Liver (tissue), 9 donors: Measurements from ENCODE around the gene C11orf24. TPM values are rescaled to one million over a fixed set of nuclear protein-coding genes. Genes with fewer than 3 reads are reported as not detected.

Source experiments
- DNase-seq: peaks from one replicate; pipeline ENCODE4 v3.0.0-alpha.2; 2017; ENCODE audit warnings: low spot score
- H3K27ac ChIP-seq, 2 donors: one replicate each; pipeline ENCODE4 v1.7.0; 2013; ENCODE audit warnings: inconsistent platforms in 2 of 2, low read length in 2 of 2, control low read depth in 1 of 2, low read depth in 1 of 2, mild to moderate bottlenecking in 1 of 2
- H3K27me3 ChIP-seq, 4 donors: one replicate each; pipeline versions ENCODE4 v1.6.1 to v1.7.0; 2013; ENCODE audit warnings: low read length in 3 of 4, inconsistent platforms in 1 of 4, mild to moderate bottlenecking in 1 of 4, moderate library complexity in 1 of 4; ENCODE audit not compliant: control insufficient read depth in 4 of 4, insufficient read depth in 4 of 4
- H3K36me3 ChIP-seq, 4 donors: one replicate each; pipeline versions ENCODE4 v1.6.1 to v1.7.0; 2013; ENCODE audit warnings: low read length in 3 of 4, mild to moderate bottlenecking in 3 of 4, low read depth in 1 of 4, moderate library complexity in 1 of 4; ENCODE audit not compliant: control insufficient read depth in 4 of 4, insufficient read depth in 3 of 4
- H3K4me1 ChIP-seq, 4 donors: one replicate each; pipeline versions ENCODE4 v1.6.1 to v1.7.0; 2013; ENCODE audit warnings: low read length in 3 of 4, mild to moderate bottlenecking in 3 of 4, moderate library complexity in 1 of 4; ENCODE audit not compliant: control insufficient read depth in 4 of 4, insufficient read depth in 4 of 4
- H3K4me3 ChIP-seq, 3 donors: one replicate each; pipeline versions ENCODE4 v1.6.1 to v1.7.0; 2013; ENCODE audit warnings: low read length in 3 of 3, control low read depth in 1 of 3, low read depth in 1 of 3, mild to moderate bottlenecking in 1 of 3
- H3K9ac ChIP-seq, 2 donors: one replicate each; pipeline ENCODE4 v1.7.0; 2013; ENCODE audit warnings: low read length in 2 of 2, mild to moderate bottlenecking in 2 of 2, moderate library complexity in 2 of 2, control low read depth in 1 of 2, low read depth in 1 of 2
- H3K9me3 ChIP-seq, 4 donors: one replicate each; pipeline versions ENCODE4 v1.6.1 to v1.7.0; 2013; ENCODE audit warnings: low read length in 3 of 4; ENCODE audit not compliant: control insufficient read depth in 4 of 4
- CTCF ChIP-seq: fragments of 150-350 bp; IDR thresholded peaks from 2 replicates; pipeline ENCODE4 v1.5.1; 2017; ENCODE audit warnings: improper control_type of control experiment, low read depth, low read length; ENCODE audit not compliant: missing input control
- EGR1 ChIP-seq, 2 donors: IDR thresholded peaks; 2 replicates each; pipeline ENCODE4 v1.6.1; 2016 to 2018; ENCODE audit warnings: antibody characterized with exemption in 2 of 2, low read depth in 2 of 2
- FOXA1 ChIP-seq: IDR thresholded peaks from 2 replicates; pipeline ENCODE4 v1.6.1; 2016; ENCODE audit warnings: antibody characterized with exemption
- GABPA ChIP-seq, 2 donors: IDR thresholded peaks in 1 of 2; conservative IDR thresholded peaks in 1 of 2; 2 replicates each; pipeline ENCODE4 v1.6.1; 2016; ENCODE audit warnings: antibody characterized with exemption in 2 of 2, mild to moderate bottlenecking in 1 of 2, moderate library complexity in 1 of 2
- HNF4A ChIP-seq, 2 donors: conservative IDR thresholded peaks; 2 replicates each; pipeline ENCODE4 v1.6.1; 2016; ENCODE audit warnings: antibody characterized with exemption in 2 of 2, mild to moderate bottlenecking in 2 of 2
- HNF4G ChIP-seq: IDR thresholded peaks from 2 replicates; pipeline ENCODE4 v1.6.1; 2016; ENCODE audit warnings: antibody characterized with exemption
- JUND ChIP-seq, 2 donors: IDR thresholded peaks; 2 replicates each; pipeline ENCODE4 v1.6.1; 2016; ENCODE audit warnings: antibody characterized with exemption in 2 of 2
- NR2F2 ChIP-seq: IDR thresholded peaks from 2 replicates; pipeline ENCODE4 v1.6.1; 2016; ENCODE audit warnings: antibody characterized with exemption
- RAD21 ChIP-seq, 2 donors: IDR thresholded peaks; 2 replicates each; pipeline ENCODE4 v1.6.1; 2016; ENCODE audit warnings: antibody characterized with exemption in 2 of 2, mild to moderate bottlenecking in 2 of 2
- RXRA ChIP-seq, 2 donors: IDR thresholded peaks; 2 replicates each; pipeline ENCODE4 v1.6.1; 2017 to 2018; ENCODE audit warnings: antibody characterized with exemption in 2 of 2, mild to moderate bottlenecking in 1 of 2
- SP1 ChIP-seq: IDR thresholded peaks from 2 replicates; pipeline ENCODE4 v1.6.1; 2018; ENCODE audit warnings: antibody characterized with exemption, mild to moderate bottlenecking
- TAF1 ChIP-seq: conservative IDR thresholded peaks from 2 replicates; pipeline ENCODE4 v1.6.1; 2016; ENCODE audit warnings: antibody characterized with exemption, mild to moderate bottlenecking
- YY1 ChIP-seq: IDR thresholded peaks from 2 replicates; pipeline ENCODE4 v1.6.1; 2016; ENCODE audit warnings: antibody characterized with exemption, mild to moderate bottlenecking
- ZBTB33 ChIP-seq: IDR thresholded peaks from 2 replicates; pipeline ENCODE4 v1.6.1; 2016; ENCODE audit warnings: antibody characterized with exemption
- WGBS: extraction: QIAGEN DNeasy Blood & Tissue Kit; methylation state at CpG from one replicate; pipeline ENCODE4 v1.1.7; 2013; 5-methylcytosine and 5-hydroxymethylcytosine counted together
- polyA plus RNA-seq, 2 donors: library from polyadenylated mRNA; stranded (reverse) in 1 of 2; unstranded in 1 of 2; fragments of 200-250 nt in 1 of 2; fragments of >200 nt in 1 of 2; fragmentation: Nextera tagmentation in 1 of 2; extraction: Ambion mirVana in 1 of 2; gene quantifications; one replicate each; pipeline versions ENCODE4 v1.2.1 to v1.2.3, GENCODE V29; 2013 to 2015
- total RNA-seq, 2 donors: library from RNA; depleted of rRNA; stranded (reverse); fragments of >200 nt; gene quantifications; one replicate each; pipeline ENCODE4 v1.2.3, GENCODE V29; 2014
- TF ChIP-seq, protein P1 (sequence below): IDR thresholded peaks from 2 replicates; pipeline ENCODE4 v1.6.1; 2016; ENCODE audit warnings: antibody characterized with exemption, mild to moderate bottlenecking
- TF ChIP-seq, protein P2 (sequence below): IDR thresholded peaks from 2 replicates; pipeline ENCODE4 v1.6.1; 2016; ENCODE audit warnings: antibody characterized with exemption
- TF ChIP-seq, protein P3 (sequence below): IDR thresholded peaks from 2 replicates; pipeline ENCODE4 v1.6.1; 2016; ENCODE audit warnings: antibody characterized with exemption
- donor health status: healthy.
- donor health status: healthy.
- donor health status: healthy.
- donor health status: healthy.
- donor health status: healthy.

The C11orf24 gene
- total and polyA plus RNA-seq, 4 donors, result 7.8 to 50.3 (median 32.0) TPM

- no peak overlapping the region for H3K4me3 ChIP-seq
Measured at GRCh38 chr11:68215087-68215445, 56.7 kb downstream of the C11orf24 start.

More at GRCh38 chr11:68215087-68215445, 56.7 kb downstream of the C11orf24 start:
- DNase-seq, result no peak
- H3K9ac ChIP-seq, result no peak overlapping the region
- no peaks in the 10 kb centered on the region for H3K9me3 ChIP-seq
- H3K4me1 ChIP-seq, result peaks cover 3 to 21% (median 19%) of the 10 kb centered on the region in 4 donors
- TF ChIP-seq EGR1 (IDR thresholded peaks at IDR 0.05; ENCODE audit: low read depth in 2 of 2), result no peak
- TF ChIP-seq, protein P1, sequence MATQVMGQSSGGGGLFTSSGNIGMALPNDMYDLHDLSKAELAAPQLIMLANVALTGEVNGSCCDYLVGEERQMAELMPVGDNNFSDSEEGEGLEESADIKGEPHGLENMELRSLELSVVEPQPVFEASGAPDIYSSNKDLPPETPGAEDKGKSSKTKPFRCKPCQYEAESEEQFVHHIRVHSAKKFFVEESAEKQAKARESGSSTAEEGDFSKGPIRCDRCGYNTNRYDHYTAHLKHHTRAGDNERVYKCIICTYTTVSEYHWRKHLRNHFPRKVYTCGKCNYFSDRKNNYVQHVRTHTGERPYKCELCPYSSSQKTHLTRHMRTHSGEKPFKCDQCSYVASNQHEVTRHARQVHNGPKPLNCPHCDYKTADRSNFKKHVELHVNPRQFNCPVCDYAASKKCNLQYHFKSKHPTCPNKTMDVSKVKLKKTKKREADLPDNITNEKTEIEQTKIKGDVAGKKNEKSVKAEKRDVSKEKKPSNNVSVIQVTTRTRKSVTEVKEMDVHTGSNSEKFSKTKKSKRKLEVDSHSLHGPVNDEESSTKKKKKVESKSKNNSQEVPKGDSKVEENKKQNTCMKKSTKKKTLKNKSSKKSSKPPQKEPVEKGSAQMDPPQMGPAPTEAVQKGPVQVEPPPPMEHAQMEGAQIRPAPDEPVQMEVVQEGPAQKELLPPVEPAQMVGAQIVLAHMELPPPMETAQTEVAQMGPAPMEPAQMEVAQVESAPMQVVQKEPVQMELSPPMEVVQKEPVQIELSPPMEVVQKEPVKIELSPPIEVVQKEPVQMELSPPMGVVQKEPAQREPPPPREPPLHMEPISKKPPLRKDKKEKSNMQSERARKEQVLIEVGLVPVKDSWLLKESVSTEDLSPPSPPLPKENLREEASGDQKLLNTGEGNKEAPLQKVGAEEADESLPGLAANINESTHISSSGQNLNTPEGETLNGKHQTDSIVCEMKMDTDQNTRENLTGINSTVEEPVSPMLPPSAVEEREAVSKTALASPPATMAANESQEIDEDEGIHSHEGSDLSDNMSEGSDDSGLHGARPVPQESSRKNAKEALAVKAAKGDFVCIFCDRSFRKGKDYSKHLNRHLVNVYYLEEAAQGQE, result no peak
- TF ChIP-seq, protein P2, sequence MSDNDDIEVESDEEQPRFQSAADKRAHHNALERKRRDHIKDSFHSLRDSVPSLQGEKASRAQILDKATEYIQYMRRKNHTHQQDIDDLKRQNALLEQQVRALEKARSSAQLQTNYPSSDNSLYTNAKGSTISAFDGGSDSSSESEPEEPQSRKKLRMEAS, result no peak
- TF ChIP-seq NR2F2, result no peak
- no peak for TF ChIP-seq GABPA (IDR thresholded peaks at IDR 0.05 in 1 of 2, conservative IDR thresholded peaks at IDR 0.05 in 1 of 2)
- no peak for TF ChIP-seq YY1
- no peak for TF ChIP-seq RAD21 (IDR thresholded peaks at IDR 0.05)
- TF ChIP-seq ZBTB33, result no peak
- TF ChIP-seq, protein P3, sequence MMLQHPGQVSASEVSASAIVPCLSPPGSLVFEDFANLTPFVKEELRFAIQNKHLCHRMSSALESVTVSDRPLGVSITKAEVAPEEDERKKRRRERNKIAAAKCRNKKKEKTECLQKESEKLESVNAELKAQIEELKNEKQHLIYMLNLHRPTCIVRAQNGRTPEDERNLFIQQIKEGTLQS, result no peak
- TF ChIP-seq HNF4A (conservative IDR thresholded peaks at IDR 0.05), result no peak
- TF ChIP-seq SP1, result no peak
- TF ChIP-seq RXRA (IDR thresholded peaks at IDR 0.05), result no peak
- no peak for TF ChIP-seq JUND (IDR thresholded peaks at IDR 0.05)
- TF ChIP-seq TAF1, result no peak
- no peak for TF ChIP-seq FOXA1
- no peak for TF ChIP-seq HNF4G
- no peak for TF ChIP-seq CTCF
- H3K36me3 ChIP-seq, result no peaks in the 10 kb centered on the region
- WGBS, result 76% methylated on average over 15 of the region's 15 CpGs
- H3K27ac ChIP-seq, result no peak overlapping the region
- H3K27me3 ChIP-seq, result no peaks in the 10 kb centered on the region
